ENCODE results near the gene ARHGEF10L.

Gene ARHGEF10L

GRCh38 chr1:17661546-17662157, 122.2 kb downstream of the ARHGEF10L start:
- peak in 12 of 14 donors; percentile 14 to 70 (median 47) for DNase-seq

GRCh38 chr1:17662296-17662695, 122.8 kb downstream of the ARHGEF10L start:
- DNase-seq = no peak

GRCh38 chr1:17662786-17663185, 123.3 kb downstream of the ARHGEF10L start:
- no peak for DNase-seq

- no peak for DNase-seq
These were observed 124.1 kb downstream of the ARHGEF10L start for GRCh38 chr1:17663646-17664045.

GRCh38 chr1:17664322-17664721, 124.8 kb downstream of the ARHGEF10L start:
- DNase-seq = no peak

- DNase-seq = no peak
These were observed 125.6 kb downstream of the ARHGEF10L start for GRCh38 chr1:17665054-17665453.

GRCh38 chr1:17665950-17666720, 126.6 kb downstream of the ARHGEF10L start:
- no peak for DNase-seq

GRCh38 chr1:17667641-17668040, 128.1 kb downstream of the ARHGEF10L start:
- no peak for DNase-seq

- no peak for DNase-seq
These were observed 128.7 kb downstream of the ARHGEF10L start for GRCh38 chr1:17668195-17668594.

GRCh38 chr1:17668624-17669175, 129.2 kb downstream of the ARHGEF10L start:
- peak in 1 of 14 donors; percentile 71 for DNase-seq

- DNase-seq = no peak
These were observed 129.8 kb downstream of the ARHGEF10L start for GRCh38 chr1:17669305-17669704.

GRCh38 chr1:17669866-17670451, 130.5 kb downstream of the ARHGEF10L start:
- peak in 10 of 14 donors; percentile 13 to 89 (median 53) for DNase-seq

GRCh38 chr1:17670587-17671313, 131.3 kb downstream of the ARHGEF10L start:
- no peak for DNase-seq

GRCh38 chr1:17671314-17671705, 131.8 kb downstream of the ARHGEF10L start:
- peak in 4 of 14 donors; percentile 8 to 58 (median 41) for DNase-seq

GRCh38 chr1:17671741-17672140, 132.2 kb downstream of the ARHGEF10L start:
- DNase-seq = peak in 1 of 14 donors; percentile 59

GRCh38 chr1:17672226-17672625, 132.7 kb downstream of the ARHGEF10L start:
- no peak for DNase-seq

- DNase-seq = peak in 9 of 14 donors; percentile 28 to 63 (median 46)
These were observed 134.0 kb downstream of the ARHGEF10L start for GRCh38 chr1:17673329-17674072.

GRCh38 chr1:17674726-17675500, 135.4 kb downstream of the ARHGEF10L start:
- no peak for DNase-seq

GRCh38 chr1:17675744-17676143, 136.2 kb downstream of the ARHGEF10L start:
- DNase-seq = no peak

- no peak for DNase-seq
These were observed 137.0 kb downstream of the ARHGEF10L start for GRCh38 chr1:17676387-17677060.
